ENCODE measurements around the gene ZFAND3. TPM values are rescaled to one million over a fixed set of nuclear protein-coding genes. Genes with fewer than 3 reads are reported as not detected.

The ZFAND3 gene
- polyA plus RNA-seq, 2 of the 4 experiments (the other 2 are of a cell fraction) = 12.0 to 50.0 TPM

DNA sequence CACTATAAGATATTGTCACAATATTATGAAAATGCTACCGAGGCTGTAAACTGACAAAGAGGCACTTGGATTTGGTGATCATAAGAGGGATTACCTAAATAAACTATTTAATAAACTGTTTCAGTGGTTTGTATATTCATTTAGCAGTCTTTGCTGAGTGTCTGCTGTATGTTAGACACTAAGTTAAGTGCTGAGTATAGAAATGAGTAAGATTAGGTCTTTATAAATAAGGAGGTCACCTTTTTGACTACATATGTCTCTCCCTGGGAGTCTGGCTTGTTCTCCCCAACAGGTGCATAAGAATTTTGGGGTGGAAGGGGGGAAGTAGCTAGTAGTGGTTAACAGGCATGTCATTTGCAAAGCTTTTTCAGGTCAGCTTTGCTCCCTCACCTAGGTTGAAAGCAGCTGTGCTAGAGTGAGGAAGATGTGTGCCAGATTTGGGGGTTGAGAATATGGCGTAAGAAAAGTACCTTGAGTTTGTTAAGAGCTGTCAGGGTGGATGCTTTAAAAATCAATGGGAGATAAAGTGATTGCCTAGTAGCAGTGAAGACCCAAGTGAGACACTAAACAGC, 246.3 kb downstream of the ZFAND3 start (continued):
- TF ChIP-seq PBX3 (IDR thresholded peaks at IDR 0.05) (no peak), CHD4 (IDR thresholded peaks at IDR 0.05; ENCODE audit: borderline replicate concordance) (no peak)

GRCh38 chr6:38067263-38067980, 247.9 kb downstream of the ZFAND3 start:
- FAIRE-seq = no peak
- H3K9me3 ChIP-seq = no peaks in the 10 kb centered on the region
- H3K27ac ChIP-seq = no peak overlapping the region
- ATAC-seq = no peak
- ChIA-PET CTCF (no interaction called here), POLR2A (no interaction called here)
- no peak for DNase-seq (ENCODE audit: low read depth in 1 of 2, low spot score in 1 of 2)
- no peak overlapping the region for H3K4me3 ChIP-seq
- no peaks in the 10 kb centered on the region for H3K4me1 ChIP-seq
- WGBS (ENCODE audit: missing lambda C conversion rate) = 82% methylated on average over 2 of the region's 2 CpGs
- H3K4me2 ChIP-seq = no peak overlapping the region
- no peak for TF ChIP-seq EHF (CRISPR knock-in tag; IDR thresholded peaks at IDR 0.05)

DNA sequence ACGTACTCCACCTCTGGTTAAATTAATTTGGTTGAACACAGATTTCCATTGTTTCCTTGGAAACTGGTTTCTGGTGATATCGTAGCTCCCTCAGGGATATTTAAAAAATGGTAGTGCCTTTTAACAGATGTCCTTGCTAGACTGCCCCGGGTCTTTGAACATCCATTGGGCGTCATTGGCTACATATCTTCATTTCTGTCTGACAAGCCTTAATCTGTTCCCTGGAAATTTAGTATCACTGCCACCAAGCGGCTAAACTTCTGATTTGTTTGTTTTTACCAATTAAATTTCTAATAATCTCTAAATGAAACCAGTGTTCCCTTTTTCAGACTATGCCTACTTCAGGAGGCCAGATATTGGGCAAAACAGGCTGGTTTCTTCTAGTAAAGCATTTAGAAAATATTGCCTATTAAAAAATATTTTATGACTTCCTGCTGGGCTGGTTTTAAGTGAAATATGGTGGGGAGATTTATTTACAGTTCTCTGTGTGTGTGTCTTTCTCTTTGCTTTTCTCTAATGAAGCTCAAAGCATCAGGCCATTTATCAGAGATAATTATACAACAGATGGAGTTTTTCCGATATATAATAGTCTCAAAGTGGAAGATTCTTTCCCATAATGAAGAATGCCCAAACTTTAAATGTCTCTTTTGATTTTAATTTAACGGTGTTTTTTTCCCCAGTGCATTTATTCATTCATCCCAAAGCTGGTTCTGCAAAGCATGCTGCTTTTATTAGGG, 249.5 kb downstream of the ZFAND3 start:
- DNase-seq (ENCODE audit: low read depth in 1 of 2, low spot score in 1 of 2) = peak in 1 of 2 experiments; percentile 3
- CTCF ChIA-PET = no interaction called here
- no peak overlapping the region for H3K4me3 ChIP-seq
- H3K27ac ChIP-seq = no peak overlapping the region
- no peak for TF ChIP-seq SMC3 (IDR thresholded peaks at IDR 0.05)
- no peak for TF ChIP-seq EHMT2 (IDR thresholded peaks at IDR 0.05; ENCODE audit: low read depth)
- TF ChIP-seq RAD21 (conservative IDR thresholded peaks at IDR 0.05 in 1 of 2, IDR thresholded peaks at IDR 0.05 in 1 of 2) = 0 out of 5 replicates have a peak, but pooled peaks have one; percentile 9 to 15
- peak; percentile 16; the same call in 1 of the 3 replicates for TF ChIP-seq CTCF (IDR thresholded peaks at IDR 0.05)
- TF ChIP-seq CBX2 (IDR thresholded peaks at IDR 0.05; ENCODE audit: borderline replicate concordance, low read depth) = no peak
- POLR2A ChIA-PET = no interaction called here
- no peak for FAIRE-seq
- no peaks in the 10 kb centered on the region for H3K9me3 ChIP-seq
- WGBS (ENCODE audit: missing lambda C conversion rate) = 79% methylated on average over 7 of the region's 7 CpGs
- no peak for ATAC-seq
- H3K4me1 ChIP-seq = no peaks in the 10 kb centered on the region
- H3K4me2 ChIP-seq = no peak overlapping the region

GRCh38 chr6:38077488-38078030, 258.0 kb downstream of the ZFAND3 start:
- CTCF ChIA-PET = interaction anchor here (0.8 kb wide), 1 partner anchor 417 kb away, joined by 4 read pairs; no protein-coding TSS in a partner anchor
- no peak for FAIRE-seq

More at GRCh38 chr6:38077488-38078030, 258.0 kb downstream of the ZFAND3 start:
- Histone ChIP-seq H3K9me3 (no peaks in the 10 kb centered on the region), H3K4me3 (no peak overlapping the region), H3K27ac (no peak overlapping the region), H3K4me1 (peaks cover 37% of the 10 kb centered on the region), H3K4me2 (no peak overlapping the region)
- no peak for ATAC-seq
- WGBS (ENCODE audit: missing lambda C conversion rate) = 89% methylated on average over 4 of the region's 4 CpGs
- POLR2A ChIA-PET = no interaction called here
- no peak for DNase-seq (ENCODE audit: low read depth in 1 of 2, low spot score in 1 of 2)
- no peak for TF ChIP-seq RNF2 (IDR thresholded peaks at IDR 0.05; ENCODE audit: borderline replicate concordance, low read depth)
- TF ChIP-seq RFX5 (IDR thresholded peaks at IDR 0.05) = no peak
- no peak for TF ChIP-seq NPAS2 (CRISPR knock-in tag; IDR thresholded peaks at IDR 0.05; ENCODE audit: borderline replicate concordance)
- TF ChIP-seq HOXA7 (CRISPR knock-in tag; IDR thresholded peaks at IDR 0.05) = no peak
- TF ChIP-seq POLR2A (IDR thresholded peaks at IDR 0.05; ENCODE audit: low read length) = no peak
- no peak for TF ChIP-seq GATA3 (IDR thresholded peaks at IDR 0.05; ENCODE audit: borderline replicate concordance)
- no peak for TF ChIP-seq HMGXB4 (CRISPR knock-in tag; IDR thresholded peaks at IDR 0.05; ENCODE audit: borderline replicate concordance)
- no peak for TF ChIP-seq RARB (CRISPR knock-in tag; IDR thresholded peaks at IDR 0.05)
- TF ChIP-seq PBX3 (IDR thresholded peaks at IDR 0.05) = no peak

All from A549 (cell line).